Neural crest cell (in vitro differentiated cells): ENCODE measurements around the gene HPD. TPM values are rescaled to one million over a fixed set of nuclear protein-coding genes. Genes with fewer than 3 reads are reported as not detected.

Experiments
- DNase-seq: peaks from one replicate; pipeline ENCODE4 v3.0.0; 2021; ENCODE audit warnings: low read depth, mixed read lengths, low spot score
- H3K27ac Mint-ChIP-seq: one replicate; pipeline ENCODE4 v1.8.0; 2021; ENCODE audit warnings: mild to moderate bottlenecking, mixed read lengths; ENCODE audit not compliant: unreplicated experiment
- H3K27me3 Mint-ChIP-seq: 2 replicates; pipeline ENCODE4 v1.8.0; 2021; ENCODE audit warnings: low read depth, mild to moderate bottlenecking, mixed read lengths
- H3K36me3 Mint-ChIP-seq: 2 replicates; pipeline ENCODE4 v1.8.0; 2021; ENCODE audit warnings: low read depth, mild to moderate bottlenecking, mixed read lengths
- H3K4me1 Mint-ChIP-seq: 2 replicates; pipeline ENCODE4 v1.8.0; 2021; ENCODE audit warnings: mixed read lengths
- H3K4me3 Mint-ChIP-seq: one replicate; pipeline ENCODE4 v1.8.0; 2021; ENCODE audit warnings: mild to moderate bottlenecking, mixed read lengths
- H3K9me3 Mint-ChIP-seq: 2 replicates; pipeline ENCODE4 v1.8.0; 2021; ENCODE audit warnings: mixed read lengths
- CTCF ChIP-seq: fragments of 200-600 bp; sonication (generic); conservative IDR thresholded peaks from 2 replicates; pipeline ENCODE4 v1.5.0; 2021; ENCODE audit warnings: antibody characterized with exemption, mild to moderate bottlenecking
- total RNA-seq: library from RNA; stranded (reverse); gene quantifications from 2 replicates; pipeline ENCODE4 v1.2.1, GENCODE V29; 2021

Gene HPD
- total RNA-seq, 1 donor from 2014 or later, result 0.21 TPM

GRCh38 chr12:121849665-121850064 lies 9.0 kb downstream of the HPD start:
- TF ChIP-seq CTCF, result no peak
- no peak overlapping the region for H3K27ac Mint-ChIP-seq
- no peak for DNase-seq
- no peaks in the 10 kb centered on the region for H3K36me3 Mint-ChIP-seq
- H3K4me3 Mint-ChIP-seq, result no peak overlapping the region
- H3K27me3 Mint-ChIP-seq, result no peaks in the 10 kb centered on the region
- no peaks in the 10 kb centered on the region for H3K9me3 Mint-ChIP-seq
- no peaks in the 10 kb centered on the region for H3K4me1 Mint-ChIP-seq

GRCh38 chr12:121849211-121849610 lies 9.4 kb downstream of the HPD start:
- no peaks in the 10 kb centered on the region for H3K9me3 Mint-ChIP-seq
- no peaks in the 10 kb centered on the region for H3K36me3 Mint-ChIP-seq
- no peak overlapping the region for H3K4me3 Mint-ChIP-seq
- no peaks in the 10 kb centered on the region for H3K4me1 Mint-ChIP-seq
- H3K27ac Mint-ChIP-seq, result no peak overlapping the region
- no peak for DNase-seq
- TF ChIP-seq CTCF, result no peak
- no peaks in the 10 kb centered on the region for H3K27me3 Mint-ChIP-seq

- H3K4me3 Mint-ChIP-seq, result peak overlapping the region; percentile 51
- TF ChIP-seq CTCF, result no peak
- no peak for DNase-seq
- no peaks in the 10 kb centered on the region for H3K36me3 Mint-ChIP-seq
- H3K9me3 Mint-ChIP-seq, result no peaks in the 10 kb centered on the region
- no peaks in the 10 kb centered on the region for H3K27me3 Mint-ChIP-seq
- no peak overlapping the region for H3K27ac Mint-ChIP-seq
- H3K4me1 Mint-ChIP-seq, result peaks cover 11% of the 10 kb centered on the region
Observed at GRCh38 chr12:121845701-121846100, 13.0 kb downstream of the HPD start.

- Mint-ChIP-seq H3K27ac (peak overlapping the region; percentile 7), H3K4me3 (peak overlapping the region; percentile 0), H3K27me3 (peaks cover 2% of the 10 kb centered on the region), H3K36me3 (no peaks in the 10 kb centered on the region), H3K4me1 (peaks cover 25% of the 10 kb centered on the region), H3K9me3 (peaks cover 3% of the 10 kb centered on the region)
- TF ChIP-seq CTCF, result no peak
- no peak for DNase-seq
Observed at GRCh38 chr12:121843236-121843982, 15.2 kb downstream of the HPD start.

DNA sequence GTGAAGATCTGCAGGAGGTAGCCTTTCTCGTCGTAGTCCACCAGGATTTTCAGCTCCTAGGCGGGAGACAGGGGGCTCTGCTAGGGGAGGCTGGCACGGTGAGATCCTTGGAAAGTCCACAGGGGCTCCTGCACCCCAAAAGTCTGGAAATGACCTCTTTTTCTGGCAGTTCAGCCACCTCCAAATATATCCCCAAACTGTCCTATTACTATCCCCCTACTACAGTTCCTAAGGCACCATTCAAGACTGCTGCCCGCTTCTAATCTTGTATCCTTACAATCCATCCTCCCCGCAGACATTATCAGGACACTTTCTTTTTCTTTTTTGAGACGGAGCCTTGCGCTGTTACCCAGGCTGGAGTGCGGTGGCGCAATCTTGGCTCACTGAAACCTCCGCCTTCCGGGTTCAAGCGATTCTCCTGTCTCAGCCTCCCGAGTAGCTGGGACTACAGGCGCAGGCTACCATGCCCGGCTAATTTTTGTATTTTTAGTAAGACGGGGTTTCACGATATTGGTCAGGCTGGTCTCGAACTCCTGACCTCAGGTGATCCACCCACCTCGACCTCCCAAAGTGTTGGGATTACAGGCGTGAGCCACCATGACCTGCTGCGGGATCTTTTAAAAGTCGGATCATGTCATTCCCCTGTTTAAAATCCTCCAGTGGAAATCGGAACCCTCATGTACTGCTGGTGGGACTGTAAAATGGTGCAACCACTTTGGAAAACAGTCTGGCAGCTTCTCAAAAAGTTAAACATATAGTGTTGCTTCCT lies 18.5 kb downstream of the HPD start:
- TF ChIP-seq CTCF, result no peak
- Mint-ChIP-seq H3K27ac (peak overlapping the region; percentile 96), H3K27me3 (peaks cover 5% of the 10 kb centered on the region), H3K4me3 (peak overlapping the region; percentile 97), H3K36me3 (no peaks in the 10 kb centered on the region), H3K4me1 (peaks cover 25% of the 10 kb centered on the region), H3K9me3 (peaks cover 3% of the 10 kb centered on the region)
- DNase-seq, result no peak
